ENCODE measurements around the gene ARL2BP. TPM values are rescaled to one million over a fixed set of nuclear protein-coding genes. Genes with fewer than 3 reads are reported as not detected.

The ARL2BP gene
- total RNA-seq, 1 donor from 2014 or later, result 60.0 TPM

- no peak for TF ChIP-seq CTCF (IDR thresholded peaks at IDR 0.05)
- no peak for ATAC-seq
- peak overlapping the region; percentile 40 for H3K27ac ChIP-seq
Observed at GRCh38 chr16:57260294-57260929, 15.4 kb downstream of the ARL2BP start.

GRCh38 chr16:57261806-57262205, 16.7 kb downstream of the ARL2BP start:
- TF ChIP-seq CTCF (IDR thresholded peaks at IDR 0.05), result no peak
- no peaks in the 10 kb centered on the region for H3K9me3 ChIP-seq
- no peak overlapping the region for H3K27ac ChIP-seq
- H3K27me3 ChIP-seq, result no peaks in the 10 kb centered on the region
- no peak for ATAC-seq
- intact Hi-C loops (cut with DNase I), result no loop called here
- peaks cover 11% of the 10 kb centered on the region for H3K36me3 ChIP-seq
- peaks cover 34% of the 10 kb centered on the region for H3K4me1 ChIP-seq
- DNase-seq, result peak; percentile 33
- no peak overlapping the region for H3K4me3 ChIP-seq

More at GRCh38 chr16:57260294-57260929, 15.4 kb downstream of the ARL2BP start:
- Histone ChIP-seq H3K9me3 (no peaks in the 10 kb centered on the region), H3K4me3 (no peak overlapping the region), H3K36me3 (peaks cover 23% of the 10 kb centered on the region), H3K27me3 (no peaks in the 10 kb centered on the region), H3K4me1 (peaks cover 22% of the 10 kb centered on the region)
- DNase-seq, result peak; percentile 53
- intact Hi-C loops (cut with DNase I), result no loop called here

GRCh38 chr16:57262841-57263540, 17.9 kb downstream of the ARL2BP start:
- Histone ChIP-seq H3K27ac (peak overlapping the region; percentile 24), H3K4me3 (no peak overlapping the region), H3K36me3 (no peaks in the 10 kb centered on the region), H3K4me1 (peaks cover 42% of the 10 kb centered on the region), H3K27me3 (no peaks in the 10 kb centered on the region), H3K9me3 (no peaks in the 10 kb centered on the region)
- TF ChIP-seq CTCF (IDR thresholded peaks at IDR 0.05), result no peak
- ATAC-seq (no peak), DNase-seq (peak; percentile 61)
- intact Hi-C loops (cut with DNase I), result no loop called here

GRCh38 chr16:57263541-57264351, 18.7 kb downstream of the ARL2BP start:
- Histone ChIP-seq H3K27me3 (no peaks in the 10 kb centered on the region), H3K36me3 (no peaks in the 10 kb centered on the region), H3K9me3 (no peaks in the 10 kb centered on the region), H3K4me3 (no peak overlapping the region), H3K4me1 (peaks cover 47% of the 10 kb centered on the region), H3K27ac (peak overlapping the region; percentile 86)
- ATAC-seq, result no peak
- DNase-seq, result peak; percentile 59
- intact Hi-C loops (cut with DNase I), result no loop called here
- no peak for TF ChIP-seq CTCF (IDR thresholded peaks at IDR 0.05)

GRCh38 chr16:57264381-57264780, 19.3 kb downstream of the ARL2BP start:
- DNase-seq (peak; percentile 45), ATAC-seq (no peak)
- H3K27me3 ChIP-seq, result no peaks in the 10 kb centered on the region
- intact Hi-C loops (cut with DNase I), result no loop called here
- peak overlapping the region; percentile 86 for H3K27ac ChIP-seq
- H3K9me3 ChIP-seq, result no peaks in the 10 kb centered on the region
- H3K4me1 ChIP-seq, result peaks cover 53% of the 10 kb centered on the region
- H3K36me3 ChIP-seq, result no peaks in the 10 kb centered on the region
- H3K4me3 ChIP-seq, result no peak overlapping the region
- no peak for TF ChIP-seq CTCF (IDR thresholded peaks at IDR 0.05)

Measured in upper lobe of right lung (tissue), 1 donor.